IgD-negative memory B cell (primary cell): ENCODE results near the gene FAM156A. TPM values are rescaled to one million over a fixed set of nuclear protein-coding genes. Genes with fewer than 3 reads are reported as not detected.

ENCODE experiments used
- polyA plus RNA-seq: library from polyadenylated mRNA; unstranded; fragments of 300-500 nt; fragmentation: Illumina TruSeq; gene quantifications from one replicate; pipeline ENCODE4 v1.2.3, GENCODE V29; 2021

Gene FAM156A
- polyA plus RNA-seq, 1 donor from 2014 or later: 3.8 TPM

Other genes starting within 250 kb of the FAM156A start
- gene SSX2B, start 207.3 kb downstream of the FAM156A start, polyA plus RNA-seq: not detected
- gene SPANXN5, start 161.1 kb downstream of the FAM156A start, polyA plus RNA-seq: not detected
- not detected for gene XAGE5, start 147.2 kb downstream of the FAM156A start, polyA plus RNA-seq
- gene XAGE3, start 90.4 kb downstream of the FAM156A start, polyA plus RNA-seq: not detected
- 7.4 TPM for gene FAM156B, start 61.2 kb downstream of the FAM156A start, polyA plus RNA-seq
- gene GPR173, start 90.3 kb upstream of the FAM156A start, polyA plus RNA-seq: not detected
- gene TSPYL2, start 123.8 kb upstream of the FAM156A start, polyA plus RNA-seq: 19.3 TPM
- 1.9 TPM for gene KANTR, start 135.6 kb upstream of the FAM156A start, polyA plus RNA-seq